ENCODE data around the gene KLHL11.

KLHL11 gene

GRCh38 chr17:41870627-41871026 is 5.4 kb upstream of the KLHL11 start:
- POLR2A ChIA-PET, result interaction anchor here (0.5 kb wide), 1 partner anchor 88 kb away, joined by 3 read pairs; no protein-coding TSS in a partner anchor
- Histone ChIP-seq H3K27me3 (replicated peaks in 2 of 5; ENCODE audit: control insufficient read depth in 4 of 5, insufficient read depth in 5 of 5, low read length in 4 of 5) (no peaks in the 10 kb centered on the region), H3K4me1 (ENCODE audit: control extremely low read depth in 1 of 4, control insufficient read depth in 4 of 4, insufficient read depth in 4 of 4, low read length in 3 of 4) (no peaks in the 10 kb centered on the region), H3K36me3 (ENCODE audit: control insufficient read depth in 4 of 4, insufficient read depth in 4 of 4, low read length in 3 of 4) (peaks cover 21 to 80% (median 57%) of the 10 kb centered on the region in 4 experiments), H3K4me3 (ENCODE audit: control insufficient read depth in 1 of 7, extremely low read depth in 1 of 7, insufficient read depth in 4 of 7, low read depth in 2 of 7, low read length in 6 of 7) (no peak overlapping the region), H3K9me3 (ENCODE audit: control extremely low read depth in 1 of 5, control insufficient read depth in 4 of 5, insufficient read depth in 2 of 5, low read depth in 1 of 5, low read length in 4 of 5) (no peaks in the 10 kb centered on the region), H3K27ac (ENCODE audit: insufficient read depth in 1 of 2, low read depth in 1 of 2, low read length in 2 of 2, poor library complexity in 1 of 2, severe bottlenecking in 2 of 2) (no peak overlapping the region)
- WGBS (ENCODE audit: insufficient coverage), result 93% methylated on average over 7 of the region's 7 CpGs
- DNase-seq, result no peak
- CTCF ChIA-PET, result interaction anchor here (1.2 kb wide), 1 partner anchor 133 kb away, joined by 4 read pairs; no protein-coding TSS in a partner anchor

GRCh38 chr17:41870097-41870496 is 4.9 kb upstream of the KLHL11 start:
- Histone ChIP-seq H3K27ac (ENCODE audit: insufficient read depth in 1 of 2, low read depth in 1 of 2, low read length in 2 of 2, poor library complexity in 1 of 2, severe bottlenecking in 2 of 2) (no peak overlapping the region), H3K27me3 (replicated peaks in 2 of 5; ENCODE audit: control insufficient read depth in 4 of 5, insufficient read depth in 5 of 5, low read length in 4 of 5) (no peaks in the 10 kb centered on the region), H3K4me1 (ENCODE audit: control extremely low read depth in 1 of 4, control insufficient read depth in 4 of 4, insufficient read depth in 4 of 4, low read length in 3 of 4) (peaks cover 0 to 3% (median 2%) of the 10 kb centered on the region in 4 experiments), H3K36me3 (ENCODE audit: control insufficient read depth in 4 of 4, insufficient read depth in 4 of 4, low read length in 3 of 4) (peaks cover 21 to 79% (median 57%) of the 10 kb centered on the region in 4 experiments), H3K9me3 (ENCODE audit: control extremely low read depth in 1 of 5, control insufficient read depth in 4 of 5, insufficient read depth in 2 of 5, low read depth in 1 of 5, low read length in 4 of 5) (no peaks in the 10 kb centered on the region), H3K4me3 (ENCODE audit: control insufficient read depth in 1 of 7, extremely low read depth in 1 of 7, insufficient read depth in 4 of 7, low read depth in 2 of 7, low read length in 6 of 7) (no peak overlapping the region)
- 100% methylated on average over 1 of the region's 2 CpGs for WGBS (ENCODE audit: insufficient coverage)
- CTCF ChIA-PET, result interaction anchor here (1.2 kb wide), 1 partner anchor 132 kb away, joined by 4 read pairs; no protein-coding TSS in a partner anchor
- POLR2A ChIA-PET, result interaction anchor here (0.5 kb wide), 1 partner anchor 87 kb away, joined by 3 read pairs; no protein-coding TSS in a partner anchor
- no peak for DNase-seq

GRCh38 chr17:41869426-41869825 is 4.2 kb upstream of the KLHL11 start:
- H3K27me3 ChIP-seq (replicated peaks in 2 of 5; ENCODE audit: control insufficient read depth in 4 of 5, insufficient read depth in 5 of 5, low read length in 4 of 5), result no peaks in the 10 kb centered on the region
- H3K4me3 ChIP-seq (ENCODE audit: control insufficient read depth in 1 of 7, extremely low read depth in 1 of 7, insufficient read depth in 4 of 7, low read depth in 2 of 7, low read length in 6 of 7), result no peak overlapping the region
- H3K4me1 ChIP-seq (ENCODE audit: control extremely low read depth in 1 of 4, control insufficient read depth in 4 of 4, insufficient read depth in 4 of 4, low read length in 3 of 4), result peaks cover 0 to 7% (median 5%) of the 10 kb centered on the region in 4 experiments
- no peak overlapping the region for H3K27ac ChIP-seq (ENCODE audit: insufficient read depth in 1 of 2, low read depth in 1 of 2, low read length in 2 of 2, poor library complexity in 1 of 2, severe bottlenecking in 2 of 2)
- DNase-seq, result no peak
- ChIA-PET CTCF (interaction anchor here (1.2 kb wide), 1 partner anchor 132 kb away, joined by 4 read pairs; no protein-coding TSS in a partner anchor), POLR2A (no interaction called here)
- H3K9me3 ChIP-seq (ENCODE audit: control extremely low read depth in 1 of 5, control insufficient read depth in 4 of 5, insufficient read depth in 2 of 5, low read depth in 1 of 5, low read length in 4 of 5), result no peaks in the 10 kb centered on the region
- H3K36me3 ChIP-seq (ENCODE audit: control insufficient read depth in 4 of 4, insufficient read depth in 4 of 4, low read length in 3 of 4), result peaks cover 19 to 74% (median 54%) of the 10 kb centered on the region in 4 experiments
- 89% methylated on average over 7 of the region's 9 CpGs for WGBS (ENCODE audit: insufficient coverage)

- H3K9me3 ChIP-seq (ENCODE audit: control extremely low read depth in 1 of 5, control insufficient read depth in 4 of 5, insufficient read depth in 2 of 5, low read depth in 1 of 5, low read length in 4 of 5), result no peaks in the 10 kb centered on the region
- POLR2A ChIA-PET, result no interaction called here
- H3K4me3 ChIP-seq (ENCODE audit: control insufficient read depth in 1 of 7, extremely low read depth in 1 of 7, insufficient read depth in 4 of 7, low read depth in 2 of 7, low read length in 6 of 7), result no peak overlapping the region
- no CpG with 5 or more reads among the region's 3 CpGs for WGBS (ENCODE audit: insufficient coverage)
- CTCF ChIA-PET, result no interaction called here
- peaks cover 15 to 65% (median 46%) of the 10 kb centered on the region in 4 experiments for H3K36me3 ChIP-seq (ENCODE audit: control insufficient read depth in 4 of 4, insufficient read depth in 4 of 4, low read length in 3 of 4)
- peaks cover 5 to 15% (median 14%) of the 10 kb centered on the region in 4 experiments for H3K4me1 ChIP-seq (ENCODE audit: control extremely low read depth in 1 of 4, control insufficient read depth in 4 of 4, insufficient read depth in 4 of 4, low read length in 3 of 4)
- no peaks in the 10 kb centered on the region for H3K27me3 ChIP-seq (replicated peaks in 2 of 5; ENCODE audit: control insufficient read depth in 4 of 5, insufficient read depth in 5 of 5, low read length in 4 of 5)
- H3K27ac ChIP-seq (ENCODE audit: insufficient read depth in 1 of 2, low read depth in 1 of 2, low read length in 2 of 2, poor library complexity in 1 of 2, severe bottlenecking in 2 of 2), result no peak overlapping the region
- no peak for DNase-seq
Measured at GRCh38 chr17:41868568-41868967, 3.3 kb upstream of the KLHL11 start.

- H3K4me3 ChIP-seq (ENCODE audit: control insufficient read depth in 1 of 7, extremely low read depth in 1 of 7, insufficient read depth in 4 of 7, low read depth in 2 of 7, low read length in 6 of 7), result peak overlapping the region; percentile 20 to 97 (median 95)
- no peak for DNase-seq
- peaks cover 9 to 38% (median 24%) of the 10 kb centered on the region in 4 experiments for H3K36me3 ChIP-seq (ENCODE audit: control insufficient read depth in 4 of 4, insufficient read depth in 4 of 4, low read length in 3 of 4)
- WGBS (ENCODE audit: insufficient coverage), result 0% methylated on average over 8 of the region's 10 CpGs
- H3K9me3 ChIP-seq (ENCODE audit: control extremely low read depth in 1 of 5, control insufficient read depth in 4 of 5, insufficient read depth in 2 of 5, low read depth in 1 of 5, low read length in 4 of 5), result no peaks in the 10 kb centered on the region
- CTCF ChIA-PET, result interaction anchor here (0.8 to 1.6 kb wide), 4 partner anchors 9 to 128 kb away, joined by 3 to 5 read pairs (median 4); no protein-coding TSS in a partner anchor
- POLR2A ChIA-PET, result interaction anchor here (0.5 to 1.2 kb wide), 3 partner anchors 80 to 107 kb away, joined by 3 read pairs; no protein-coding TSS in a partner anchor
- H3K27me3 ChIP-seq (replicated peaks in 2 of 5; ENCODE audit: control insufficient read depth in 4 of 5, insufficient read depth in 5 of 5, low read length in 4 of 5), result no peaks in the 10 kb centered on the region
- peaks cover 5 to 24% (median 20%) of the 10 kb centered on the region in 4 experiments for H3K4me1 ChIP-seq (ENCODE audit: control extremely low read depth in 1 of 4, control insufficient read depth in 4 of 4, insufficient read depth in 4 of 4, low read length in 3 of 4)
- peak overlapping the region in 1 of 2 experiments; percentile 75 for H3K27ac ChIP-seq (ENCODE audit: insufficient read depth in 1 of 2, low read depth in 1 of 2, low read length in 2 of 2, poor library complexity in 1 of 2, severe bottlenecking in 2 of 2)
Measured at GRCh38 chr17:41865596-41865893, 322 bp upstream of the KLHL11 start.

- Histone ChIP-seq H3K27me3 (replicated peaks in 2 of 5; ENCODE audit: control insufficient read depth in 4 of 5, insufficient read depth in 5 of 5, low read length in 4 of 5) (no peaks in the 10 kb centered on the region), H3K4me3 (ENCODE audit: control insufficient read depth in 1 of 7, extremely low read depth in 1 of 7, insufficient read depth in 4 of 7, low read depth in 2 of 7, low read length in 6 of 7) (peak overlapping the region; percentile 81 to 97 (median 95)), H3K4me1 (ENCODE audit: control extremely low read depth in 1 of 4, control insufficient read depth in 4 of 4, insufficient read depth in 4 of 4, low read length in 3 of 4) (peaks cover 5 to 24% (median 20%) of the 10 kb centered on the region in 4 experiments), H3K9me3 (ENCODE audit: control extremely low read depth in 1 of 5, control insufficient read depth in 4 of 5, insufficient read depth in 2 of 5, low read depth in 1 of 5, low read length in 4 of 5) (no peaks in the 10 kb centered on the region), H3K27ac (ENCODE audit: insufficient read depth in 1 of 2, low read depth in 1 of 2, low read length in 2 of 2, poor library complexity in 1 of 2, severe bottlenecking in 2 of 2) (peak overlapping the region; percentile 66 to 75), H3K36me3 (ENCODE audit: control insufficient read depth in 4 of 4, insufficient read depth in 4 of 4, low read length in 3 of 4) (peaks cover 4 to 27% (median 14%) of the 10 kb centered on the region in 4 experiments)
- no peak for DNase-seq
- ChIA-PET POLR2A (interaction anchor here (1.2 kb wide), 1 partner anchor 79 kb away, joined by 3 read pairs; no protein-coding TSS in a partner anchor), CTCF (interaction anchor here (0.7 to 1.6 kb wide), 5 partner anchors 11 to 127 kb away, joined by 3 to 5 read pairs (median 3); no protein-coding TSS in a partner anchor)
- WGBS (ENCODE audit: insufficient coverage), result 0% methylated on average over 17 of the region's 25 CpGs
Measured at GRCh38 chr17:41864498-41864835, 756 bp downstream of the KLHL11 start.

GRCh38 chr17:41863074-41863848 is 2.0 kb downstream of the KLHL11 start:
- WGBS (ENCODE audit: insufficient coverage), result 83% methylated on average over 14 of the region's 18 CpGs
- Histone ChIP-seq H3K36me3 (ENCODE audit: control insufficient read depth in 4 of 4, insufficient read depth in 4 of 4, low read length in 3 of 4) (peaks cover 2 to 16% (median 9%) of the 10 kb centered on the region in 4 experiments), H3K27me3 (replicated peaks in 2 of 5; ENCODE audit: control insufficient read depth in 4 of 5, insufficient read depth in 5 of 5, low read length in 4 of 5) (no peaks in the 10 kb centered on the region), H3K9me3 (ENCODE audit: control extremely low read depth in 1 of 5, control insufficient read depth in 4 of 5, insufficient read depth in 2 of 5, low read depth in 1 of 5, low read length in 4 of 5) (no peaks in the 10 kb centered on the region), H3K4me3 (ENCODE audit: control insufficient read depth in 1 of 7, extremely low read depth in 1 of 7, insufficient read depth in 4 of 7, low read depth in 2 of 7, low read length in 6 of 7) (peak overlapping the region in 5 of 7 experiments; percentile 81 to 97 (median 95)), H3K4me1 (ENCODE audit: control extremely low read depth in 1 of 4, control insufficient read depth in 4 of 4, insufficient read depth in 4 of 4, low read length in 3 of 4) (peaks cover 5 to 24% (median 20%) of the 10 kb centered on the region in 4 experiments), H3K27ac (ENCODE audit: insufficient read depth in 1 of 2, low read depth in 1 of 2, low read length in 2 of 2, poor library complexity in 1 of 2, severe bottlenecking in 2 of 2) (no peak overlapping the region)
- CTCF ChIA-PET, result interaction anchor here (0.8 to 0.9 kb wide), 2 partner anchors 29 to 136 kb away, joined by 3 read pairs; no protein-coding TSS in a partner anchor
- DNase-seq, result peak in 2 of 3 donors; percentile 42 to 52
- POLR2A ChIA-PET, result interaction anchor here (0.6 kb wide), 1 partner anchor 24 kb away, joined by 3 read pairs; no protein-coding TSS in a partner anchor

All from common myeloid progenitor, CD34-positive (primary cell).